SK-N-SH (cell line): Measurements from ENCODE around the gene SCRN2. TPM values are rescaled to one million over a fixed set of nuclear protein-coding genes. Genes with fewer than 3 reads are reported as not detected.

ENCODE experiments used
- CTCF ChIA-PET: fragments of 300-600, 350-600 bp; formaldehyde crosslinking; extraction: SDS; loops from one replicate; lab custom pipeline; 2021; lab: Yijun Ruan, JAX
- POLR2A ChIA-PET: fragments of 350-600 bp; sonication (Branson Sonifier 250); formaldehyde crosslinking; extraction: SDS; loops from one replicate; lab custom pipeline; 2020; ENCODE audit warnings: antibody characterized with exemption, inconsistent platforms; lab: Yijun Ruan, JAX
- DNase-seq: peaks from one replicate; pipeline ENCODE4 v3.0.0; 2012
- H2AFZ ChIP-seq: fragments of 200-600 bp; sonication (generic); 2 replicates; pipeline ENCODE4 v1.8.1; 2016; ENCODE audit warnings: antibody characterized with exemption, mild to moderate bottlenecking, low read depth
- H3F3A ChIP-seq: fragments of 200-600 bp; sonication (generic); replicated peaks from 2 replicates; pipeline ENCODE3; 2016; ENCODE audit warnings: antibody characterized with exemption, mild to moderate bottlenecking; ENCODE audit not compliant: insufficient read depth
- H3K27ac ChIP-seq, 2 experiments: fragments of 200-500 bp in 1 of 2; fragments of 200-600 bp in 1 of 2; sonication (Bioruptor generic) in 1 of 2; sonication (generic), shearing (Covaris generic) in 1 of 2; 2 replicates each; pipeline versions ENCODE4 v1.5.1 to v1.6.1; 2014 to 2016; ENCODE audit warnings: low read depth in 2 of 2, inconsistent platforms in 1 of 2, low read length in 1 of 2, mild to moderate bottlenecking in 1 of 2, mixed read lengths in 1 of 2
- H3K27me3 ChIP-seq: fragments of 200-600 bp; sonication (generic), shearing (Covaris generic); 2 replicates; pipeline ENCODE4 v1.6.1; 2016; ENCODE audit warnings: mixed run types; ENCODE audit not compliant: insufficient read depth
- H3K36me3 ChIP-seq, 2 experiments: fragments of 200-500 bp in 1 of 2; fragments of 200-600 bp in 1 of 2; sonication (Bioruptor generic) in 1 of 2; sonication (generic) in 1 of 2; replicated peaks in 1 of 2; 2 replicates each; pipeline versions ENCODE3 to v1.5.1; 2014 to 2016; ENCODE audit warnings: low read length in 1 of 2, mild to moderate bottlenecking in 1 of 2; ENCODE audit not compliant: insufficient read depth in 2 of 2, control insufficient read depth in 1 of 2
- H3K4me1 ChIP-seq, 2 experiments: fragments of 200-500 bp in 1 of 2; fragments of 200-600 bp in 1 of 2; sonication (Bioruptor generic) in 1 of 2; sonication (generic), shearing (Covaris generic) in 1 of 2; 2 replicates each; pipeline versions ENCODE4 v1.5.1 to v1.6.1; 2014 to 2016; ENCODE audit warnings: low read depth in 1 of 2, low read length in 1 of 2, mixed run types in 1 of 2; ENCODE audit not compliant: insufficient read depth in 2 of 2, control insufficient read depth in 1 of 2
- H3K4me2 ChIP-seq: fragments of 200-600 bp; sonication (generic), shearing (Covaris generic); 2 replicates; pipeline ENCODE4 v1.6.1; 2017; ENCODE audit warnings: mixed run types
- H3K4me3 ChIP-seq, 2 experiments: fragments of 200-500 bp in 1 of 2; fragments of 200-600 bp in 1 of 2; sonication (Bioruptor generic) in 1 of 2; sonication (generic), shearing (Covaris generic) in 1 of 2; 2 replicates each; pipeline versions ENCODE4 v1.5.1 to v1.8.1; 2014 to 2016; ENCODE audit warnings: low read depth in 2 of 2, inconsistent platforms in 1 of 2, low read length in 1 of 2, mild to moderate bottlenecking in 1 of 2, mixed read lengths in 1 of 2, moderate library complexity in 1 of 2
- H3K79me2 ChIP-seq: fragments of 200-600 bp; sonication (generic); 2 replicates; pipeline ENCODE4 v1.8.1; 2017; ENCODE audit warnings: mild to moderate bottlenecking; ENCODE audit not compliant: insufficient read depth
- H3K9ac ChIP-seq: fragments of 200-600 bp; sonication (generic); 2 replicates; pipeline ENCODE4 v1.6.1; 2017; ENCODE audit warnings: mixed run types
- H3K9me2 ChIP-seq: fragments of 200-600 bp; sonication (generic); 2 replicates; pipeline ENCODE4 v1.6.1; 2017; ENCODE audit warnings: mixed run types
- H3K9me3 ChIP-seq: fragments of 200-600 bp; sonication (generic); 2 replicates; pipeline ENCODE4 v1.6.1; 2017; ENCODE audit warnings: mixed run types, mild to moderate bottlenecking, moderate library complexity
- H4K20me1 ChIP-seq: fragments of 200-600 bp; sonication (generic); 2 replicates; pipeline ENCODE4 v1.6.1; 2017; ENCODE audit warnings: mild to moderate bottlenecking, mixed run types; ENCODE audit not compliant: insufficient read depth
- FOXM1 ChIP-seq: IDR thresholded peaks from 2 replicates; pipeline ENCODE4 v1.4.0; 2012; ENCODE audit warnings: low read depth, mild to moderate bottlenecking
- NFIC ChIP-seq: IDR thresholded peaks from 2 replicates; pipeline ENCODE4 v1.4.0; 2012; ENCODE audit warnings: borderline replicate concordance
- RAD21 ChIP-seq: IDR thresholded peaks from 2 replicates; pipeline ENCODE4 v1.6.1; 2012; ENCODE audit warnings: mild to moderate bottlenecking, low read length
- RFX5 ChIP-seq: IDR thresholded peaks from 2 replicates; pipeline ENCODE4 v1.6.1; 2012; ENCODE audit warnings: mild to moderate bottlenecking, improper control_type of control experiment, low read length
- RXRA ChIP-seq: IDR thresholded peaks from 2 replicates; pipeline ENCODE4 v1.4.0; 2012; ENCODE audit warnings: low read depth, mild to moderate bottlenecking, borderline replicate concordance
- SMC3 ChIP-seq: IDR thresholded peaks from 2 replicates; pipeline ENCODE4 v1.6.1; 2012; ENCODE audit warnings: low read depth, low read length, improper control_type of control experiment
- TAF1 ChIP-seq: IDR thresholded peaks from 2 replicates; pipeline ENCODE4 v1.6.1; 2012; ENCODE audit warnings: low read depth, mild to moderate bottlenecking, low read length, moderate library complexity, borderline replicate concordance
- TCF12 ChIP-seq: IDR thresholded peaks from 2 replicates; pipeline ENCODE4 v1.4.0; 2012
- WGBS: methylation state at CpG from one replicate; pipeline ENCODE4 v1.1.6; 2017; ENCODE audit warnings: low lambda C conversion rate; 5-methylcytosine and 5-hydroxymethylcytosine counted together
- polyA plus RNA-seq, 3 experiments: library from polyadenylated mRNA; depleted of rRNA; stranded (reverse); fragments of >200 nt; gene quantifications; 2 replicates each; pipeline ENCODE4 v1.2.3, GENCODE V29; 2012
- TF ChIP-seq, protein P1 (sequence below): fragments of 200-600 bp; sonication (generic); IDR thresholded peaks from 2 replicates; pipeline ENCODE4 v1.6.1; 2017; ENCODE audit warnings: antibody characterized with exemption, mild to moderate bottlenecking, moderate library complexity
- TF ChIP-seq, protein P2 (sequence below): IDR thresholded peaks from 2 replicates; pipeline ENCODE4; 2012
- TF ChIP-seq, protein P3 (sequence below): IDR thresholded peaks from 2 replicates; pipeline ENCODE4 v1.6.1; 2012; ENCODE audit warnings: mild to moderate bottlenecking, low read depth, low read length, moderate library complexity

The SCRN2 gene
- polyA plus RNA-seq, 1 of the 3 experiments (the other 2 are of a cell fraction) = 139 TPM

DNA sequence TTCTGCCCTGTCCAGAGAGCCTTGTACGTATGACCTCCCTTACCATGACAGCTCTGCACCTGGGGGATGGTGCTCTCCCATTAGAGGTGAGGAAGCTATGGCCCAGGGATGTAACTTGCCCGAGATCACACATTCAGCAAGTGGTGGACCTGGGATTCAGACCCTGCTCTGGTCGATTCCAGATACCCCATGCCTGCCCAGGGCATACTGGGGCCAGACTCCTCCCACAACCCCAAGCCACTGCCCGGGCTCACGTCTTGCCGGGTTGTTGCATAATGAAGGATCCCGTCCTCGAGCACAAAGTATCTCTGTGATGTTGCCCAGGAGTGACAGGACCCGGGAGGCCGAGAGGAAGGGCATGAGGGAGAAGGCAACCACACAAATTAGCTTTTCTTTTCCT lies 21.6 kb downstream of the SCRN2 start (continued):
- TF ChIP-seq SMC3 (no peak), TAF1 (no peak), RAD21 (no peak)
- TF ChIP-seq, protein P1, sequence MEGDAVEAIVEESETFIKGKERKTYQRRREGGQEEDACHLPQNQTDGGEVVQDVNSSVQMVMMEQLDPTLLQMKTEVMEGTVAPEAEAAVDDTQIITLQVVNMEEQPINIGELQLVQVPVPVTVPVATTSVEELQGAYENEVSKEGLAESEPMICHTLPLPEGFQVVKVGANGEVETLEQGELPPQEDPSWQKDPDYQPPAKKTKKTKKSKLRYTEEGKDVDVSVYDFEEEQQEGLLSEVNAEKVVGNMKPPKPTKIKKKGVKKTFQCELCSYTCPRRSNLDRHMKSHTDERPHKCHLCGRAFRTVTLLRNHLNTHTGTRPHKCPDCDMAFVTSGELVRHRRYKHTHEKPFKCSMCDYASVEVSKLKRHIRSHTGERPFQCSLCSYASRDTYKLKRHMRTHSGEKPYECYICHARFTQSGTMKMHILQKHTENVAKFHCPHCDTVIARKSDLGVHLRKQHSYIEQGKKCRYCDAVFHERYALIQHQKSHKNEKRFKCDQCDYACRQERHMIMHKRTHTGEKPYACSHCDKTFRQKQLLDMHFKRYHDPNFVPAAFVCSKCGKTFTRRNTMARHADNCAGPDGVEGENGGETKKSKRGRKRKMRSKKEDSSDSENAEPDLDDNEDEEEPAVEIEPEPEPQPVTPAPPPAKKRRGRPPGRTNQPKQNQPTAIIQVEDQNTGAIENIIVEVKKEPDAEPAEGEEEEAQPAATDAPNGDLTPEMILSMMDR = no peak
- TF ChIP-seq, protein P2, sequence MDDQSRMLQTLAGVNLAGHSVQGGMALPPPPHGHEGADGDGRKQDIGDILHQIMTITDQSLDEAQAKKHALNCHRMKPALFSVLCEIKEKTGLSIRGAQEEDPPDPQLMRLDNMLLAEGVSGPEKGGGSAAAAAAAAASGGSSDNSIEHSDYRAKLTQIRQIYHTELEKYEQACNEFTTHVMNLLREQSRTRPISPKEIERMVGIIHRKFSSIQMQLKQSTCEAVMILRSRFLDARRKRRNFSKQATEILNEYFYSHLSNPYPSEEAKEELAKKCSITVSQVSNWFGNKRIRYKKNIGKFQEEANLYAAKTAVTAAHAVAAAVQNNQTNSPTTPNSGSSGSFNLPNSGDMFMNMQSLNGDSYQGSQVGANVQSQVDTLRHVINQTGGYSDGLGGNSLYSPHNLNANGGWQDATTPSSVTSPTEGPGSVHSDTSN = no peak

DNA sequence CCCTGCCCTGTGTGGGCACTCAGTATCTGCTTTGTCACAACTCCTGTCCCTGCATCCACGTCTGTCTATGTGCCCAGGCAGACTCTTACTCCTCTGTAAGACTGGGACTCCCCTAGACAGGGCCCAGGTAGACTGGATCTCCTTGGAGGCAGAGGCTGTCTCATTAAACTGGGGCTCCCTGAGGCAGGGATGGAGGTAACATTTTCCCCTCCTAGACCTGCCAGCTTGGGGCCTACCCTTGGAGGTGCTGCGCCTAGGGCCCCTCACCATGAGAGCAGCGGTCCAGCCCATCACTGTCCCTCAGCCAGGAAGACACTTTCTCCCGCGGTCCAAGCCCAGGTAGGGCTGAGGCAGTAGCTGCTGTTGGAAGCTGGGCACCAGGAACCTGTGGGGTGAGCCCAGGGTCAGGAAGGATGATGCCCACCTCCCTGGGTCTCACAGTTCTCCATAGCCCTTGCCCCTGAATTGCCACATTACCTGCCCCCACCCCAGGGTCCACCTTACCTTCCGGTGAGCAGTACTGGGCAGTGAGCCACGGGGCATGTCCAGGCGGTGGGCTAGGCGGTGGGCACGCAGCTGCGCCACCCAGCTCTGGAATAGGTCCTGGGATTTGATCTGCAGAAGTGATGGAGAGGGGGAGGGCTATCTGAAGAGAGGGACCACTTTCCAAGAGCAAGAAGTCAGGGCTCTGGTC lies 22.9 kb downstream of the SCRN2 start:
- no peak overlapping the region for H3K4me2 ChIP-seq
- POLR2A ChIA-PET = no interaction called here

More for the DNA sequence above, 22.9 kb downstream of the SCRN2 start:
- Histone ChIP-seq H3K9ac (no peak overlapping the region), H3K27ac (no peak overlapping the region), H3K36me3 (peaks cover 4 to 55% of the 10 kb centered on the region in 2 experiments), H3K79me2 (peaks cover 12% of the 10 kb centered on the region; the same call in 1 of the 2 replicates), H3K27me3 (no peaks in the 10 kb centered on the region), H3K4me1 (peaks cover 11 to 26% of the 10 kb centered on the region in 2 experiments; a peak in 3 of 4 replicates), H4K20me1 (no peaks in the 10 kb centered on the region), H3F3A (peaks cover 2% of the 10 kb centered on the region), H3K4me3 (no peak overlapping the region), H2AFZ (no peak overlapping the region), H3K9me2 (no peaks in the 10 kb centered on the region), H3K9me3 (no peaks in the 10 kb centered on the region)
- 89% methylated on average over 8 of the region's 11 CpGs for WGBS
- CTCF ChIA-PET = interaction anchor here (1.0 kb wide), 1 partner anchor 23 kb away, joined by 3 read pairs; the partner anchor contains the start of gene SCRN2
- DNase-seq = no peak
- TF ChIP-seq RXRA (no peak), TCF12 (no peak), NFIC (no peak), RFX5 (no peak), FOXM1 (no peak)
- TF ChIP-seq, protein P2 = no peak
- TF ChIP-seq, protein P3, sequence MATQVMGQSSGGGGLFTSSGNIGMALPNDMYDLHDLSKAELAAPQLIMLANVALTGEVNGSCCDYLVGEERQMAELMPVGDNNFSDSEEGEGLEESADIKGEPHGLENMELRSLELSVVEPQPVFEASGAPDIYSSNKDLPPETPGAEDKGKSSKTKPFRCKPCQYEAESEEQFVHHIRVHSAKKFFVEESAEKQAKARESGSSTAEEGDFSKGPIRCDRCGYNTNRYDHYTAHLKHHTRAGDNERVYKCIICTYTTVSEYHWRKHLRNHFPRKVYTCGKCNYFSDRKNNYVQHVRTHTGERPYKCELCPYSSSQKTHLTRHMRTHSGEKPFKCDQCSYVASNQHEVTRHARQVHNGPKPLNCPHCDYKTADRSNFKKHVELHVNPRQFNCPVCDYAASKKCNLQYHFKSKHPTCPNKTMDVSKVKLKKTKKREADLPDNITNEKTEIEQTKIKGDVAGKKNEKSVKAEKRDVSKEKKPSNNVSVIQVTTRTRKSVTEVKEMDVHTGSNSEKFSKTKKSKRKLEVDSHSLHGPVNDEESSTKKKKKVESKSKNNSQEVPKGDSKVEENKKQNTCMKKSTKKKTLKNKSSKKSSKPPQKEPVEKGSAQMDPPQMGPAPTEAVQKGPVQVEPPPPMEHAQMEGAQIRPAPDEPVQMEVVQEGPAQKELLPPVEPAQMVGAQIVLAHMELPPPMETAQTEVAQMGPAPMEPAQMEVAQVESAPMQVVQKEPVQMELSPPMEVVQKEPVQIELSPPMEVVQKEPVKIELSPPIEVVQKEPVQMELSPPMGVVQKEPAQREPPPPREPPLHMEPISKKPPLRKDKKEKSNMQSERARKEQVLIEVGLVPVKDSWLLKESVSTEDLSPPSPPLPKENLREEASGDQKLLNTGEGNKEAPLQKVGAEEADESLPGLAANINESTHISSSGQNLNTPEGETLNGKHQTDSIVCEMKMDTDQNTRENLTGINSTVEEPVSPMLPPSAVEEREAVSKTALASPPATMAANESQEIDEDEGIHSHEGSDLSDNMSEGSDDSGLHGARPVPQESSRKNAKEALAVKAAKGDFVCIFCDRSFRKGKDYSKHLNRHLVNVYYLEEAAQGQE = no peak
